Inflammatory macrophage (primary cell): ENCODE results near the gene BICD2.

Experiments
- DNase-seq, 2 donors: peaks; one replicate each; pipeline ENCODE4 v3.0.0-alpha.2; 2020 to 2022

Gene BICD2

GRCh38 chr9:92747459-92748232, 17.0 kb downstream of the BICD2 start:
- DNase-seq, result no peak

- DNase-seq, result no peak
Measured at GRCh38 chr9:92746567-92747458, 17.8 kb downstream of the BICD2 start.

GRCh38 chr9:92745881-92746280, 18.8 kb downstream of the BICD2 start:
- no peak for DNase-seq

GRCh38 chr9:92745331-92745730, 19.3 kb downstream of the BICD2 start:
- no peak for DNase-seq

- DNase-seq, result no peak
Measured at GRCh38 chr9:92740969-92741368, 23.7 kb downstream of the BICD2 start.

- DNase-seq, result peak; percentile 39 to 71
Measured at GRCh38 chr9:92740446-92740961, 24.1 kb downstream of the BICD2 start.

GRCh38 chr9:92740009-92740408, 24.6 kb downstream of the BICD2 start:
- peak; percentile 66 to 75 for DNase-seq

- DNase-seq, result no peak
Measured at GRCh38 chr9:92739346-92739970, 25.2 kb downstream of the BICD2 start.

- no peak for DNase-seq
Measured at GRCh38 chr9:92738661-92739081, 26.0 kb downstream of the BICD2 start.

- no peak for DNase-seq
Measured at GRCh38 chr9:92737611-92738299, 26.9 kb downstream of the BICD2 start.

GRCh38 chr9:92737216-92737606, 27.4 kb downstream of the BICD2 start:
- DNase-seq, result no peak

- DNase-seq, result no peak
Measured at GRCh38 chr9:92736563-92737215, 27.9 kb downstream of the BICD2 start.

- DNase-seq, result no peak
Measured at GRCh38 chr9:92735636-92736562, 28.7 kb downstream of the BICD2 start.

- DNase-seq, result no peak
Measured at GRCh38 chr9:92734931-92735635, 29.6 kb downstream of the BICD2 start.

- DNase-seq, result no peak
Measured at GRCh38 chr9:92730897-92731296, 33.7 kb downstream of the BICD2 start.

- no peak for DNase-seq
Measured at GRCh38 chr9:92729735-92730155, 34.9 kb downstream of the BICD2 start.

- peak in 1 of 2 donors; percentile 20 for DNase-seq
Measured at GRCh38 chr9:92728831-92729734, 35.5 kb downstream of the BICD2 start.
